HCT116 (cell line): Measurements from ENCODE around the gene CACNA1A. TPM values are rescaled to one million over a fixed set of nuclear protein-coding genes. Genes with fewer than 3 reads are reported as not detected.

Experiments used
- ATAC-seq: fragments of 200-7000 bp; cut with Tn5 transposase; 2 replicates; pipeline ENCODE4 v1.9.1; 2020; ENCODE audit warnings: mild to moderate bottlenecking, moderate library complexity
- BruUV-seq: library from RNA; stranded (reverse); fragments of 400-500 nt; replicated peaks from 2 replicates; lab custom pipeline; 2021; lab: Mats Ljungman, UMichigan
- CTCF ChIA-PET: fragments of 300-600 bp; sonication (Branson Sonifier 250); formaldehyde crosslinking; loops from one replicate; lab custom pipeline; 2021; ENCODE audit warnings: antibody characterized with exemption; lab: Charles Lee
- POLR2A ChIA-PET: fragments of 300-600, 350-600 bp; sonication (Branson Sonifier 250); formaldehyde crosslinking; loops from one replicate; lab custom pipeline; 2021; ENCODE audit warnings: antibody characterized with exemption; lab: Charles Lee
- RAD21 ChIA-PET, 2 experiments: fragments of 300-600 bp; sonication (Branson Sonifier 250); formaldehyde crosslinking; loops; one replicate each; lab custom pipeline; 2023; ENCODE audit warnings: low total read pairs in 2 of 2; ENCODE audit not compliant: uncharacterized antibody in 2 of 2, unreplicated experiment in 2 of 2, low non-redundant PET in 1 of 2; lab: Charles Lee
- DNase-seq: peaks from one replicate; pipeline ENCODE4 v3.0.0-alpha.2; 2010; ENCODE audit warnings: low read depth, low spot score
- H2AFZ ChIP-seq: fragments of 200-600 bp; shearing (Covaris generic), sonication (generic); 2 replicates; pipeline ENCODE4 v1.6.1; 2017; ENCODE audit warnings: low read depth, mixed run types, mixed read lengths, antibody characterized with exemption, low read length; ENCODE audit not compliant: poor library complexity, severe bottlenecking
- H3K27ac ChIP-seq: 2 replicates; pipeline ENCODE4 v1.5.1; 2012; ENCODE audit warnings: low read depth, low read length
- H3K27me3 ChIP-seq: fragments of 200-600 bp; sonication (generic); 2 replicates; pipeline ENCODE4 v1.6.1; 2016; ENCODE audit warnings: mixed run types, low read length, mixed read lengths; ENCODE audit not compliant: insufficient read depth
- H3K36me3 ChIP-seq, 2 experiments: fragments of 200-500 bp in 1 of 2; fragments of 200-600 bp in 1 of 2; sonication (Bioruptor generic) in 1 of 2; sonication (generic) in 1 of 2; 2 replicates each; pipeline versions ENCODE4 v1.5.1 to v1.6.1; 2014 to 2016; ENCODE audit warnings: low read length in 2 of 2, inconsistent platforms in 1 of 2, mixed read lengths in 1 of 2, mixed run types in 1 of 2; ENCODE audit not compliant: insufficient read depth in 2 of 2, control insufficient read depth in 1 of 2
- H3K4me1 ChIP-seq, 2 experiments: fragments of 200-600 bp in 1 of 2; sonication (generic) in 1 of 2; 2 replicates each; pipeline versions ENCODE4 v1.5.1 to v1.6.1; 2012 to 2017; ENCODE audit warnings: low read length in 2 of 2, inconsistent platforms in 1 of 2, mild to moderate bottlenecking in 1 of 2, mixed read lengths in 1 of 2, mixed run types in 1 of 2, moderate library complexity in 1 of 2; ENCODE audit not compliant: insufficient read depth in 2 of 2, control insufficient read depth in 1 of 2
- H3K4me2 ChIP-seq: fragments of 200-600 bp; sonication (generic); 2 replicates; pipeline ENCODE4 v1.6.1; 2017; ENCODE audit warnings: mixed run types, low read length, mixed read lengths
- H3K4me3 ChIP-seq, 2 experiments: fragments of 200-600 bp in 1 of 2; sonication (generic) in 1 of 2; replicated peaks in 1 of 2; 2 replicates each; pipeline ENCODE4 v1.5.1; 2011 to 2016; ENCODE audit warnings: low read length in 2 of 2, control low read depth in 1 of 2, low read depth in 1 of 2, mild to moderate bottlenecking in 1 of 2, mixed read lengths in 1 of 2, mixed run types in 1 of 2
- H3K79me2 ChIP-seq: fragments of 200-600 bp; sonication (generic); 2 replicates; pipeline ENCODE4 v1.6.1; 2017; ENCODE audit warnings: mild to moderate bottlenecking, mixed run types, low read length, moderate library complexity, mixed read lengths; ENCODE audit not compliant: insufficient read depth
- H3K9ac ChIP-seq: fragments of 200-600 bp; sonication (generic); 2 replicates; pipeline ENCODE4 v1.6.1; 2016; ENCODE audit warnings: low read length, mixed read lengths
- H3K9me2 ChIP-seq: fragments of 200-600 bp; sonication (generic), shearing (Covaris generic); 2 replicates; pipeline ENCODE4 v1.6.1; 2017; ENCODE audit warnings: mixed run types, mild to moderate bottlenecking, moderate library complexity; ENCODE audit not compliant: insufficient read depth
- H3K9me3 ChIP-seq, 2 experiments: fragments of 200-500 bp in 1 of 2; fragments of 200-600 bp in 1 of 2; sonication (Bioruptor generic) in 1 of 2; sonication (generic) in 1 of 2; 2 replicates each; pipeline ENCODE4 v1.6.1; 2014 to 2017; ENCODE audit warnings: low read length in 2 of 2, mixed read lengths in 2 of 2, inconsistent platforms in 1 of 2, low read depth in 1 of 2, mild to moderate bottlenecking in 1 of 2, mixed run types in 1 of 2, moderate library complexity in 1 of 2; ENCODE audit not compliant: control insufficient read depth in 1 of 2, insufficient read depth in 1 of 2
- H4K20me1 ChIP-seq: fragments of 200-600 bp; sonication (generic), shearing (Covaris generic); 2 replicates; pipeline ENCODE4 v1.6.1; 2017; ENCODE audit warnings: mixed run types, mild to moderate bottlenecking, moderate library complexity; ENCODE audit not compliant: insufficient read depth
- CEBPB ChIP-seq: IDR thresholded peaks from 2 replicates; pipeline ENCODE4 v1.6.1; 2012; ENCODE audit warnings: low read depth
- ELF1 ChIP-seq: IDR thresholded peaks from 2 replicates; pipeline ENCODE4 v1.6.1; 2012; ENCODE audit warnings: low read depth, borderline replicate concordance
- EZH2phosphoT487 ChIP-seq: fragments of 200-600 bp; IDR thresholded peaks from 2 replicates; pipeline ENCODE4 v1.6.1; 2018; ENCODE audit warnings: antibody characterized with exemption, borderline replicate concordance
- POLR2A ChIP-seq: IDR thresholded peaks from 2 replicates; pipeline ENCODE4 v1.7.0; 2011; ENCODE audit warnings: borderline replicate concordance; ENCODE audit not compliant: insufficient read depth, insufficient read length; ENCODE audit errors: extremely low read depth
- SIN3A ChIP-seq: IDR thresholded peaks from 2 replicates; pipeline ENCODE4 v1.6.1; 2012; ENCODE audit warnings: low read depth
- SP1 ChIP-seq: IDR thresholded peaks from 2 replicates; pipeline ENCODE4 v1.6.1; 2012; ENCODE audit warnings: low read depth
- SRF ChIP-seq: IDR thresholded peaks from 2 replicates; pipeline ENCODE4 v1.6.1; 2012; ENCODE audit warnings: low read depth
- TCF7L2 ChIP-seq: IDR thresholded peaks from 2 replicates; pipeline ENCODE4 v1.7.0; 2011; ENCODE audit warnings: borderline replicate concordance, inconsistent platforms; ENCODE audit not compliant: insufficient read depth, insufficient read length; ENCODE audit errors: extremely low read depth
- YY1 ChIP-seq: IDR thresholded peaks from 2 replicates; pipeline ENCODE4 v1.6.1; 2011; ENCODE audit warnings: low read length, low read depth, moderate library complexity, mild to moderate bottlenecking; ENCODE audit not compliant: insufficient replicate concordance; ENCODE audit errors: extremely low read depth
- ZNF274 ChIP-seq: fragments of 200-500 bp; sonication (Bioruptor generic); IDR thresholded peaks from 2 replicates; pipeline ENCODE4 v1.6.1; 2014; ENCODE audit warnings: mild to moderate bottlenecking, low read depth, low read length, inconsistent platforms
- intact Hi-C: fragments of 100-400 bp; cut with micrococcal nuclease; formaldehyde crosslinking; loops from 2 replicates; pipeline ENCODE4 v1.10.0; 2022
- total RNA-seq: library from RNA; stranded (reverse); gene quantifications from one replicate; pipeline ENCODE4 v1.2.1, GENCODE V29; 2021; ENCODE audit not compliant: unreplicated experiment
- TF ChIP-seq, protein P1 (sequence below), 3 experiments: fragments of 200-600 bp in 1 of 3; sonication (generic) in 1 of 3; IDR thresholded peaks in 2 of 3; conservative IDR thresholded peaks in 1 of 3; 2 replicates each; pipeline ENCODE4 v1.5.1; 2012 to 2017; ENCODE audit warnings: low read depth in 2 of 3, low read length in 2 of 3, antibody characterized with exemption in 1 of 3, borderline replicate concordance in 1 of 3, control low read depth in 1 of 3, mild to moderate bottlenecking in 1 of 3, mixed read lengths in 1 of 3, mixed run types in 1 of 3, moderate library complexity in 1 of 3; ENCODE audit not compliant: insufficient read depth in 1 of 3
- TF ChIP-seq, protein P2 (sequence below): IDR thresholded peaks from 2 replicates; pipeline ENCODE4 v1.6.1; 2011; ENCODE audit warnings: mild to moderate bottlenecking, low read length, moderate library complexity; ENCODE audit not compliant: insufficient replicate concordance; ENCODE audit errors: extremely low read depth
- TF ChIP-seq, protein P3 (sequence below): IDR thresholded peaks from 2 replicates; pipeline ENCODE4 v1.6.1; 2012
- TF ChIP-seq, protein P4 (sequence below): IDR thresholded peaks from 2 replicates; pipeline ENCODE4 v1.6.1; 2012
- TF ChIP-seq, protein P5 (sequence below): IDR thresholded peaks from 2 replicates; pipeline ENCODE4 v1.6.1; 2012; ENCODE audit warnings: low read depth

The CACNA1A gene
- total RNA-seq, 1 experiment from 2014 or later: 7.5 TPM

DNA sequence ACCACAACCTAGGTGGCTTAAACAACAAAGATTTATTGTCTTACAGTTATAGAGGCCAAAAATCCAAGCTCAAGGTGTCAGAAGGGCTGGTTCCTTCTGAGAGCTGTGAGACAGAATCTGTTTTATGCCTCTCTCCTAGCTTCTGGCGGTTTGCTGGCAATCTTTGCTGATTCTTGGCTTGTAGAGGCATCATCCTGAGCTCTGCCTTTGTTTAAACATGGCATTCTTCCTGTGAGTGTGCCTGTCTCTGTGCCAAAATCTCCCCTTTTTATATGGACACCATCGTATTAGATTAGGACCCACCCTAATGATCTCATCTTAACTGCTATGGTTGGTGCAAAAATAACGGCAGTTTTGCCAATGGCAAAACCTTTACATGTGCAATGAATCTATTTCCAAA lies 169.1 kb downstream of the CACNA1A start:
- H3K9me3 ChIP-seq: peaks cover 0 to under 1% of the 10 kb centered on the region in 2 experiments; a peak in 1 of 4 replicates
- peaks cover 13% of the 10 kb centered on the region; the same call in 1 of the 2 replicates for H3K79me2 ChIP-seq
- TF ChIP-seq, protein P1, sequence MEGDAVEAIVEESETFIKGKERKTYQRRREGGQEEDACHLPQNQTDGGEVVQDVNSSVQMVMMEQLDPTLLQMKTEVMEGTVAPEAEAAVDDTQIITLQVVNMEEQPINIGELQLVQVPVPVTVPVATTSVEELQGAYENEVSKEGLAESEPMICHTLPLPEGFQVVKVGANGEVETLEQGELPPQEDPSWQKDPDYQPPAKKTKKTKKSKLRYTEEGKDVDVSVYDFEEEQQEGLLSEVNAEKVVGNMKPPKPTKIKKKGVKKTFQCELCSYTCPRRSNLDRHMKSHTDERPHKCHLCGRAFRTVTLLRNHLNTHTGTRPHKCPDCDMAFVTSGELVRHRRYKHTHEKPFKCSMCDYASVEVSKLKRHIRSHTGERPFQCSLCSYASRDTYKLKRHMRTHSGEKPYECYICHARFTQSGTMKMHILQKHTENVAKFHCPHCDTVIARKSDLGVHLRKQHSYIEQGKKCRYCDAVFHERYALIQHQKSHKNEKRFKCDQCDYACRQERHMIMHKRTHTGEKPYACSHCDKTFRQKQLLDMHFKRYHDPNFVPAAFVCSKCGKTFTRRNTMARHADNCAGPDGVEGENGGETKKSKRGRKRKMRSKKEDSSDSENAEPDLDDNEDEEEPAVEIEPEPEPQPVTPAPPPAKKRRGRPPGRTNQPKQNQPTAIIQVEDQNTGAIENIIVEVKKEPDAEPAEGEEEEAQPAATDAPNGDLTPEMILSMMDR (IDR thresholded peaks at IDR 0.05 in 2 of 3, conservative IDR thresholded peaks at IDR 0.05 in 1 of 3; ENCODE audit: borderline replicate concordance in 1 of 3, insufficient read depth in 1 of 3, low read depth in 2 of 3, low read length in 2 of 3): no peak
- TF ChIP-seq CEBPB (no peak), SRF (no peak), TCF7L2 (no peak), POLR2A (no peak), SIN3A (no peak), ELF1 (no peak), SP1 (no peak), YY1 (no peak), ZNF274 (no peak), EZH2phosphoT487 (no peak)
- TF ChIP-seq, protein P2, sequence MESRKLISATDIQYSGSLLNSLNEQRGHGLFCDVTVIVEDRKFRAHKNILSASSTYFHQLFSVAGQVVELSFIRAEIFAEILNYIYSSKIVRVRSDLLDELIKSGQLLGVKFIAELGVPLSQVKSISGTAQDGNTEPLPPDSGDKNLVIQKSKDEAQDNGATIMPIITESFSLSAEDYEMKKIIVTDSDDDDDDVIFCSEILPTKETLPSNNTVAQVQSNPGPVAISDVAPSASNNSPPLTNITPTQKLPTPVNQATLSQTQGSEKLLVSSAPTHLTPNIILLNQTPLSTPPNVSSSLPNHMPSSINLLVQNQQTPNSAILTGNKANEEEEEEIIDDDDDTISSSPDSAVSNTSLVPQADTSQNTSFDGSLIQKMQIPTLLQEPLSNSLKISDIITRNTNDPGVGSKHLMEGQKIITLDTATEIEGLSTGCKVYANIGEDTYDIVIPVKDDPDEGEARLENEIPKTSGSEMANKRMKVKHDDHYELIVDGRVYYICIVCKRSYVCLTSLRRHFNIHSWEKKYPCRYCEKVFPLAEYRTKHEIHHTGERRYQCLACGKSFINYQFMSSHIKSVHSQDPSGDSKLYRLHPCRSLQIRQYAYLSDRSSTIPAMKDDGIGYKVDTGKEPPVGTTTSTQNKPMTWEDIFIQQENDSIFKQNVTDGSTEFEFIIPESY: no peak
- TF ChIP-seq, protein P3, sequence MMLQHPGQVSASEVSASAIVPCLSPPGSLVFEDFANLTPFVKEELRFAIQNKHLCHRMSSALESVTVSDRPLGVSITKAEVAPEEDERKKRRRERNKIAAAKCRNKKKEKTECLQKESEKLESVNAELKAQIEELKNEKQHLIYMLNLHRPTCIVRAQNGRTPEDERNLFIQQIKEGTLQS: no peak
- TF ChIP-seq, protein P4, sequence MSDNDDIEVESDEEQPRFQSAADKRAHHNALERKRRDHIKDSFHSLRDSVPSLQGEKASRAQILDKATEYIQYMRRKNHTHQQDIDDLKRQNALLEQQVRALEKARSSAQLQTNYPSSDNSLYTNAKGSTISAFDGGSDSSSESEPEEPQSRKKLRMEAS: no peak
- TF ChIP-seq, protein P5, sequence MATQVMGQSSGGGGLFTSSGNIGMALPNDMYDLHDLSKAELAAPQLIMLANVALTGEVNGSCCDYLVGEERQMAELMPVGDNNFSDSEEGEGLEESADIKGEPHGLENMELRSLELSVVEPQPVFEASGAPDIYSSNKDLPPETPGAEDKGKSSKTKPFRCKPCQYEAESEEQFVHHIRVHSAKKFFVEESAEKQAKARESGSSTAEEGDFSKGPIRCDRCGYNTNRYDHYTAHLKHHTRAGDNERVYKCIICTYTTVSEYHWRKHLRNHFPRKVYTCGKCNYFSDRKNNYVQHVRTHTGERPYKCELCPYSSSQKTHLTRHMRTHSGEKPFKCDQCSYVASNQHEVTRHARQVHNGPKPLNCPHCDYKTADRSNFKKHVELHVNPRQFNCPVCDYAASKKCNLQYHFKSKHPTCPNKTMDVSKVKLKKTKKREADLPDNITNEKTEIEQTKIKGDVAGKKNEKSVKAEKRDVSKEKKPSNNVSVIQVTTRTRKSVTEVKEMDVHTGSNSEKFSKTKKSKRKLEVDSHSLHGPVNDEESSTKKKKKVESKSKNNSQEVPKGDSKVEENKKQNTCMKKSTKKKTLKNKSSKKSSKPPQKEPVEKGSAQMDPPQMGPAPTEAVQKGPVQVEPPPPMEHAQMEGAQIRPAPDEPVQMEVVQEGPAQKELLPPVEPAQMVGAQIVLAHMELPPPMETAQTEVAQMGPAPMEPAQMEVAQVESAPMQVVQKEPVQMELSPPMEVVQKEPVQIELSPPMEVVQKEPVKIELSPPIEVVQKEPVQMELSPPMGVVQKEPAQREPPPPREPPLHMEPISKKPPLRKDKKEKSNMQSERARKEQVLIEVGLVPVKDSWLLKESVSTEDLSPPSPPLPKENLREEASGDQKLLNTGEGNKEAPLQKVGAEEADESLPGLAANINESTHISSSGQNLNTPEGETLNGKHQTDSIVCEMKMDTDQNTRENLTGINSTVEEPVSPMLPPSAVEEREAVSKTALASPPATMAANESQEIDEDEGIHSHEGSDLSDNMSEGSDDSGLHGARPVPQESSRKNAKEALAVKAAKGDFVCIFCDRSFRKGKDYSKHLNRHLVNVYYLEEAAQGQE: no peak
- RAD21 ChIA-PET: no interaction called here
- no peaks in the 10 kb centered on the region for H3K36me3 ChIP-seq
- H2AFZ ChIP-seq: no peak overlapping the region
- no peak overlapping the region for H3K4me2 ChIP-seq
- no peaks in the 10 kb centered on the region for H3K27me3 ChIP-seq
- H3K4me1 ChIP-seq: peaks cover 2 to 15% of the 10 kb centered on the region in 2 experiments; a peak in 2 of 4 replicates
- no peak overlapping the region for H3K4me3 ChIP-seq
- DNase-seq (no peak), ATAC-seq (no peak)
- CTCF ChIA-PET: interaction anchor here (0.9 to 5.3 kb wide), 2 partner anchors 59 to 76 kb away, joined by 3 to 99 read pairs; no protein-coding TSS in a partner anchor
- H4K20me1 ChIP-seq: no peaks in the 10 kb centered on the region
- H3K9me2 ChIP-seq: no peaks in the 10 kb centered on the region
- POLR2A ChIA-PET: no interaction called here
- H3K27ac ChIP-seq: no peak overlapping the region
- intact Hi-C loops: loop anchor here (5.0 kb wide), 1 partner anchor 360 kb away; no protein-coding TSS in a partner anchor
- no TSS peak for BruUV-seq
- H3K9ac ChIP-seq: no peak overlapping the region
